Adipocyte (in vitro differentiated cells): Measurements from ENCODE around the gene FAM78B.

Experiments
- DNase-seq: peaks from one replicate; pipeline ENCODE4 v3.0.0-alpha.2; 2015; ENCODE audit warnings: low read depth
- H3K27me3 ChIP-seq: replicated peaks from 2 replicates; pipeline ENCODE4 v1.7.0; 2013; ENCODE audit warnings: mild to moderate bottlenecking, low read length, moderate library complexity; ENCODE audit not compliant: control insufficient read depth, insufficient read depth
- H3K36me3 ChIP-seq: 2 replicates; pipeline ENCODE4 v1.7.0; 2013; ENCODE audit warnings: low read length, mild to moderate bottlenecking, moderate library complexity; ENCODE audit not compliant: control insufficient read depth, insufficient read depth, severe bottlenecking
- H3K4me1 ChIP-seq: 2 replicates; pipeline ENCODE4 v1.7.0; 2013; ENCODE audit warnings: mild to moderate bottlenecking, low read length, moderate library complexity; ENCODE audit not compliant: control insufficient read depth, insufficient read depth
- H3K4me3 ChIP-seq: 2 replicates; pipeline ENCODE4 v1.7.0; 2013; ENCODE audit warnings: mild to moderate bottlenecking, low read length, moderate library complexity
- H3K9ac ChIP-seq: 2 replicates; pipeline ENCODE4 v1.7.0; 2013; ENCODE audit warnings: mild to moderate bottlenecking, low read length, moderate library complexity
- H3K9me3 ChIP-seq: 2 replicates; pipeline ENCODE4 v1.7.0; 2013; ENCODE audit warnings: mild to moderate bottlenecking, low read length, moderate library complexity; ENCODE audit not compliant: control insufficient read depth

FAM78B gene

GRCh38 chr1:166166698-166167571 is at the start of gene FAM78B:
TSS of gene FAM78B (minus strand) at chr1:166167001. CDS start at chr1:166166248, 753 bp downstream.
- peaks cover 13% of the 10 kb centered on the region for H3K27me3 ChIP-seq
- H3K9ac ChIP-seq: peak within 1 kb of the TSS; percentile 70
- H3K9me3 ChIP-seq: no peaks in the 10 kb centered on the region
- peak within 1 kb of the TSS; percentile 79 for H3K4me3 ChIP-seq
- no peaks in the 10 kb centered on the region for H3K36me3 ChIP-seq
- DNase-seq: peak; percentile 61
- peaks cover 5% of the 10 kb centered on the region for H3K4me1 ChIP-seq

GRCh38 chr1:166202546-166202945 is 35.7 kb upstream of the FAM78B start:
- H3K36me3 ChIP-seq: no peaks in the 10 kb centered on the region
- no peaks in the 10 kb centered on the region for H3K4me1 ChIP-seq
- H3K9ac ChIP-seq: no peak overlapping the region
- no peak overlapping the region for H3K4me3 ChIP-seq
- no peak for DNase-seq
- H3K27me3 ChIP-seq: no peaks in the 10 kb centered on the region
- no peaks in the 10 kb centered on the region for H3K9me3 ChIP-seq

GRCh38 chr1:166200743-166201142 is 33.9 kb upstream of the FAM78B start:
- H3K27me3 ChIP-seq: no peaks in the 10 kb centered on the region
- no peaks in the 10 kb centered on the region for H3K9me3 ChIP-seq
- H3K36me3 ChIP-seq: no peaks in the 10 kb centered on the region
- H3K4me1 ChIP-seq: no peaks in the 10 kb centered on the region
- no peak overlapping the region for H3K9ac ChIP-seq
- no peak for DNase-seq
- no peak overlapping the region for H3K4me3 ChIP-seq

- DNase-seq: no peak
- no peaks in the 10 kb centered on the region for H3K9me3 ChIP-seq
- no peak overlapping the region for H3K9ac ChIP-seq
- H3K27me3 ChIP-seq: no peaks in the 10 kb centered on the region
- H3K4me1 ChIP-seq: no peaks in the 10 kb centered on the region
- H3K36me3 ChIP-seq: no peaks in the 10 kb centered on the region
- no peak overlapping the region for H3K4me3 ChIP-seq
Observed at GRCh38 chr1:166197597-166197996, 30.8 kb upstream of the FAM78B start.

- DNase-seq: no peak
- H3K4me1 ChIP-seq: no peaks in the 10 kb centered on the region
Observed at GRCh38 chr1:166197141-166197540, 30.3 kb upstream of the FAM78B start.

GRCh38 chr1:166193057-166193698 is 26.4 kb upstream of the FAM78B start:
- H3K4me3 ChIP-seq: no peak overlapping the region
- H3K9me3 ChIP-seq: no peaks in the 10 kb centered on the region
- no peaks in the 10 kb centered on the region for H3K4me1 ChIP-seq
- no peak for DNase-seq
- H3K27me3 ChIP-seq: no peaks in the 10 kb centered on the region
- no peak overlapping the region for H3K9ac ChIP-seq
- H3K36me3 ChIP-seq: no peaks in the 10 kb centered on the region

More at GRCh38 chr1:166197141-166197540, 30.3 kb upstream of the FAM78B start:
- H3K27me3 ChIP-seq: no peaks in the 10 kb centered on the region
- H3K36me3 ChIP-seq: no peaks in the 10 kb centered on the region
- no peak overlapping the region for H3K9ac ChIP-seq
- no peak overlapping the region for H3K4me3 ChIP-seq
- H3K9me3 ChIP-seq: no peaks in the 10 kb centered on the region

GRCh38 chr1:166190400-166190799 is 23.6 kb upstream of the FAM78B start:
- Histone ChIP-seq H3K9me3 (no peaks in the 10 kb centered on the region), H3K36me3 (no peaks in the 10 kb centered on the region), H3K4me1 (no peaks in the 10 kb centered on the region), H3K27me3 (no peaks in the 10 kb centered on the region), H3K9ac (no peak overlapping the region), H3K4me3 (no peak overlapping the region)
- DNase-seq: no peak

GRCh38 chr1:166189126-166189525 is 22.3 kb upstream of the FAM78B start:
- no peaks in the 10 kb centered on the region for H3K36me3 ChIP-seq

GRCh38 chr1:166185526-166185925 is 18.7 kb upstream of the FAM78B start:
- peaks cover 5% of the 10 kb centered on the region for H3K27me3 ChIP-seq
- no peaks in the 10 kb centered on the region for H3K4me1 ChIP-seq
- H3K36me3 ChIP-seq: no peaks in the 10 kb centered on the region
- no peak overlapping the region for H3K9ac ChIP-seq
- no peaks in the 10 kb centered on the region for H3K9me3 ChIP-seq
- H3K4me3 ChIP-seq: no peak overlapping the region
- DNase-seq: no peak

More at GRCh38 chr1:166189126-166189525, 22.3 kb upstream of the FAM78B start:
- Histone ChIP-seq H3K4me1 (no peaks in the 10 kb centered on the region), H3K9ac (no peak overlapping the region), H3K9me3 (no peaks in the 10 kb centered on the region), H3K4me3 (no peak overlapping the region), H3K27me3 (peaks cover 3% of the 10 kb centered on the region)
- DNase-seq: no peak

- no peaks in the 10 kb centered on the region for H3K36me3 ChIP-seq
- no peak for DNase-seq
Observed at GRCh38 chr1:166184897-166185296, 18.1 kb upstream of the FAM78B start.

GRCh38 chr1:166184012-166184411 is 17.2 kb upstream of the FAM78B start:
- no peak for DNase-seq
- peaks cover 5% of the 10 kb centered on the region for H3K27me3 ChIP-seq
- no peak overlapping the region for H3K9ac ChIP-seq
- H3K4me3 ChIP-seq: no peak overlapping the region
- no peaks in the 10 kb centered on the region for H3K9me3 ChIP-seq
- no peaks in the 10 kb centered on the region for H3K4me1 ChIP-seq
- no peaks in the 10 kb centered on the region for H3K36me3 ChIP-seq

More at GRCh38 chr1:166184897-166185296, 18.1 kb upstream of the FAM78B start:
- H3K9ac ChIP-seq: no peak overlapping the region
- no peaks in the 10 kb centered on the region for H3K9me3 ChIP-seq
- no peak overlapping the region for H3K4me3 ChIP-seq
- H3K4me1 ChIP-seq: no peaks in the 10 kb centered on the region
- H3K27me3 ChIP-seq: peaks cover 5% of the 10 kb centered on the region
